Right lobe of liver (tissue), 4 donors: ENCODE measurements around the gene RORC.

Source experiments
- CTCF ChIP-seq, 4 donors: fragments of 200-600 bp in 3 of 4; fragments of 450-650 bp in 1 of 4; IDR thresholded peaks; one replicate each; pipeline versions ENCODE4 v1.5.1 to v1.8.0; 2016 to 2022; ENCODE audit warnings: antibody characterized with exemption in 4 of 4, mild to moderate bottlenecking in 2 of 4
- POLR2A ChIP-seq: fragments of 450-650 bp; IDR thresholded peaks from one replicate; pipeline ENCODE4 v1.6.1; 2017; ENCODE audit warnings: antibody characterized with exemption, mild to moderate bottlenecking
- donor health status: DM: no; HTN: no; CAD: no.
- donor health status: DM: no; HTN: no; CAD: no.
- donor health status: DM: no; HTN: yes; CAD: no.

GRCh38 chr1:151763990-151764389 is 67.6 kb downstream of the RORC start:
- TF ChIP-seq CTCF (IDR thresholded peaks at IDR 0.05), result no peak
- TF ChIP-seq POLR2A, result no peak
